ENCODE results near the gene TYW1.

DNA sequence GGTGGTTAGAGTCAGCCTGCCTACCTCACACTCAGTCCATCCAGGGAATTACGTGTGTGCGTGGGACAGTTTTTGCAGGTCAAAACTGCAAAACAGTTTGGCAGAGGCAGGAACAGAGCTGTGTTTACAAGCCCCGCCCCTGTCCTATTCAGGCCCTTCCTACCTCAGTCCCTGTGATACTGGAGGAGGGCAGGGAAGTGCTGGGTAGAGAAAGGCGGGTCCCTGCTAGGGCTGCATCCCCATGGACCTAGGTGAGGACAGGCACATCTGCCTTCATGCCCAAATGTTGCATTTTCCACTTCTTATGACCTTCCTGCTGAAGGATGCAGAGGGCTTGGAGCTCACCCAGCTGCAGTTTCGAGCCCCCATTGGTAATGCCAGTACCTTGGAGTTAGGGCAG, 26.3 kb upstream of the TYW1 start:
- no peak for TF ChIP-seq POLR2A (IDR thresholded peaks at IDR 0.05)
- TF ChIP-seq, protein P1, sequence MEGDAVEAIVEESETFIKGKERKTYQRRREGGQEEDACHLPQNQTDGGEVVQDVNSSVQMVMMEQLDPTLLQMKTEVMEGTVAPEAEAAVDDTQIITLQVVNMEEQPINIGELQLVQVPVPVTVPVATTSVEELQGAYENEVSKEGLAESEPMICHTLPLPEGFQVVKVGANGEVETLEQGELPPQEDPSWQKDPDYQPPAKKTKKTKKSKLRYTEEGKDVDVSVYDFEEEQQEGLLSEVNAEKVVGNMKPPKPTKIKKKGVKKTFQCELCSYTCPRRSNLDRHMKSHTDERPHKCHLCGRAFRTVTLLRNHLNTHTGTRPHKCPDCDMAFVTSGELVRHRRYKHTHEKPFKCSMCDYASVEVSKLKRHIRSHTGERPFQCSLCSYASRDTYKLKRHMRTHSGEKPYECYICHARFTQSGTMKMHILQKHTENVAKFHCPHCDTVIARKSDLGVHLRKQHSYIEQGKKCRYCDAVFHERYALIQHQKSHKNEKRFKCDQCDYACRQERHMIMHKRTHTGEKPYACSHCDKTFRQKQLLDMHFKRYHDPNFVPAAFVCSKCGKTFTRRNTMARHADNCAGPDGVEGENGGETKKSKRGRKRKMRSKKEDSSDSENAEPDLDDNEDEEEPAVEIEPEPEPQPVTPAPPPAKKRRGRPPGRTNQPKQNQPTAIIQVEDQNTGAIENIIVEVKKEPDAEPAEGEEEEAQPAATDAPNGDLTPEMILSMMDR (IDR thresholded peaks at IDR 0.05): no peak

Measured in adrenal gland (tissue), 5 donors.